ENCODE measurements around the gene PPCDC.

GRCh38 chr15:75073197-75073596 lies 49.8 kb downstream of the PPCDC start:
- TF ChIP-seq EZH2 (IDR thresholded peaks at IDR 0.05; ENCODE audit: low read length, missing control alignments): no peak
- TF ChIP-seq, protein P1, sequence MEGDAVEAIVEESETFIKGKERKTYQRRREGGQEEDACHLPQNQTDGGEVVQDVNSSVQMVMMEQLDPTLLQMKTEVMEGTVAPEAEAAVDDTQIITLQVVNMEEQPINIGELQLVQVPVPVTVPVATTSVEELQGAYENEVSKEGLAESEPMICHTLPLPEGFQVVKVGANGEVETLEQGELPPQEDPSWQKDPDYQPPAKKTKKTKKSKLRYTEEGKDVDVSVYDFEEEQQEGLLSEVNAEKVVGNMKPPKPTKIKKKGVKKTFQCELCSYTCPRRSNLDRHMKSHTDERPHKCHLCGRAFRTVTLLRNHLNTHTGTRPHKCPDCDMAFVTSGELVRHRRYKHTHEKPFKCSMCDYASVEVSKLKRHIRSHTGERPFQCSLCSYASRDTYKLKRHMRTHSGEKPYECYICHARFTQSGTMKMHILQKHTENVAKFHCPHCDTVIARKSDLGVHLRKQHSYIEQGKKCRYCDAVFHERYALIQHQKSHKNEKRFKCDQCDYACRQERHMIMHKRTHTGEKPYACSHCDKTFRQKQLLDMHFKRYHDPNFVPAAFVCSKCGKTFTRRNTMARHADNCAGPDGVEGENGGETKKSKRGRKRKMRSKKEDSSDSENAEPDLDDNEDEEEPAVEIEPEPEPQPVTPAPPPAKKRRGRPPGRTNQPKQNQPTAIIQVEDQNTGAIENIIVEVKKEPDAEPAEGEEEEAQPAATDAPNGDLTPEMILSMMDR (conservative IDR thresholded peaks at IDR 0.05 in 1 of 2, IDR thresholded peaks at IDR 0.05 in 1 of 2; ENCODE audit: low read depth in 1 of 2, low read length in 2 of 2): no peak

Data from fibroblast of lung (primary cell).